HepG2 (cell line): ENCODE results near the gene MBLAC1. TPM values are rescaled to one million over a fixed set of nuclear protein-coding genes. Genes with fewer than 3 reads are reported as not detected.

Source experiments
- CENPX ChIP-seq: sonication (generic); formaldehyde crosslinking; IDR thresholded peaks from 2 replicates; pipeline ENCODE4 v1.9.0; 2021; ENCODE audit warnings: mild to moderate bottlenecking, missing genetic modification reagents, moderate library complexity
- CTCF ChIP-seq: sonication (generic); formaldehyde crosslinking; IDR thresholded peaks from 2 replicates; pipeline ENCODE4 v1.5.0; 2020; ENCODE audit warnings: mild to moderate bottlenecking, missing genetic modification reagents, moderate library complexity
- HMGXB3 ChIP-seq: sonication (generic); formaldehyde crosslinking; IDR thresholded peaks from 2 replicates; pipeline ENCODE4 v1.4.0; 2020; ENCODE audit warnings: missing genetic modification reagents, borderline replicate concordance
- HOMEZ ChIP-seq: IDR thresholded peaks from 2 replicates; pipeline ENCODE4 v1.6.1; 2016; ENCODE audit warnings: low read depth
- JDP2 ChIP-seq: sonication (generic); formaldehyde crosslinking; IDR thresholded peaks from 2 replicates; pipeline ENCODE4 v1.8.1; 2022; ENCODE audit warnings: missing genetic modification reagents, borderline replicate concordance
- STAT6 ChIP-seq: sonication (generic); formaldehyde crosslinking; IDR thresholded peaks from 2 replicates; pipeline ENCODE4 v1.4.0; 2020; ENCODE audit warnings: missing genetic modification reagents, mild to moderate bottlenecking, borderline replicate concordance
- UBTF ChIP-seq: sonication (generic); formaldehyde crosslinking; IDR thresholded peaks from 2 replicates; pipeline ENCODE4 v1.4.0; 2020; ENCODE audit warnings: mild to moderate bottlenecking, missing genetic modification reagents
- ZNF138 ChIP-seq: sonication (generic); formaldehyde crosslinking; IDR thresholded peaks from 2 replicates; pipeline ENCODE4 v1.5.0; 2020; ENCODE audit warnings: mild to moderate bottlenecking, low read depth, missing genetic modification reagents
- ZNF331 ChIP-seq: sonication (generic); formaldehyde crosslinking; IDR thresholded peaks from 2 replicates; pipeline ENCODE4 v1.4.0; 2020; ENCODE audit warnings: missing genetic modification reagents
- ZNF333 ChIP-seq: sonication (generic); formaldehyde crosslinking; IDR thresholded peaks from 2 replicates; pipeline ENCODE4 v1.4.0; 2020; ENCODE audit warnings: mild to moderate bottlenecking, missing genetic modification reagents, borderline replicate concordance
- ZNF547 ChIP-seq: sonication (generic); formaldehyde crosslinking; IDR thresholded peaks from 2 replicates; pipeline ENCODE4 v1.5.1; 2020; ENCODE audit warnings: mild to moderate bottlenecking, missing genetic modification reagents
- ZNF556 ChIP-seq: sonication (generic); formaldehyde crosslinking; IDR thresholded peaks from 2 replicates; pipeline ENCODE4 v1.4.0; 2020; ENCODE audit warnings: mild to moderate bottlenecking, missing genetic modification reagents, borderline replicate concordance
- ZNF775 ChIP-seq: sonication (generic); formaldehyde crosslinking; IDR thresholded peaks from 2 replicates; pipeline ENCODE4 v1.4.0; 2020; ENCODE audit warnings: missing genetic modification reagents, mild to moderate bottlenecking, moderate library complexity, borderline replicate concordance
- ZSCAN30 ChIP-seq: sonication (generic); formaldehyde crosslinking; IDR thresholded peaks from 2 replicates; pipeline ENCODE4 v1.5.0; 2020; ENCODE audit warnings: mild to moderate bottlenecking, missing genetic modification reagents
- polyA plus RNA-seq, 8 experiments: library from polyadenylated mRNA; depleted of rRNA in 3 of 8; stranded (reverse) in 7 of 8; unstranded in 1 of 8; fragments of >200 nt; fragmentation: Illumina TruSeq in 4 of 8; extraction: Trizol in 4 of 8; gene quantifications; 2 replicates each; pipeline versions ENCODE4 v1.2.1 to v1.2.3, GENCODE V29; 2011 to 2016; ENCODE audit warnings: low read depth in 4 of 8, missing spikeins in 1 of 8, mixed read lengths in 1 of 8; ENCODE audit not compliant: insufficient read depth in 1 of 8
- total RNA-seq, 5 experiments: library from RNA; depleted of rRNA; stranded (reverse); fragments of >200 nt; fragmentation: Illumina TruSeq; extraction: Trizol; gene quantifications; 2 replicates each; pipeline ENCODE4 v1.2.3, GENCODE V29; 2016; ENCODE audit warnings: low read depth in 1 of 5

Gene MBLAC1
- total and polyA plus RNA-seq, 2 of the 13 experiments (the other 11 are each of a cell fraction or from before 2014, with no cell fraction given), result 0.79 to 2.1 TPM

GRCh38 chr7:100158229-100159098 is 31.7 kb downstream of the MBLAC1 start, which contains the start of gene TRAPPC14 (continued):
- no peak for TF ChIP-seq HOMEZ (CRISPR knock-in tag)
- no peak for TF ChIP-seq HMGXB3 (CRISPR knock-in tag)
- TF ChIP-seq ZSCAN30 (CRISPR knock-in tag), result no peak
- TF ChIP-seq STAT6 (CRISPR knock-in tag), result no peak; the same call in 1 of the 2 replicates
- no peak for TF ChIP-seq ZNF775 (CRISPR knock-in tag)
- peak; percentile 87; the same call in 1 of the 2 replicates for TF ChIP-seq ZNF556 (CRISPR knock-in tag)
- no peak for TF ChIP-seq CENPX (CRISPR knock-in tag)
- no peak for TF ChIP-seq ZNF138
- peak; percentile 58; the same call in 1 of the 2 replicates for TF ChIP-seq ZNF331 (CRISPR knock-in tag)
- peak; percentile 56; the same call in 1 of the 2 replicates for TF ChIP-seq UBTF (CRISPR knock-in tag)
- TF ChIP-seq ZNF547 (CRISPR knock-in tag), result no peak
- TF ChIP-seq CTCF (CRISPR knock-in tag), result no peak
- TF ChIP-seq ZNF333 (CRISPR knock-in tag), result no peak
- no peak for TF ChIP-seq JDP2 (CRISPR knock-in tag)
